ENCODE measurements around the gene COL23A1. TPM values are rescaled to one million over a fixed set of nuclear protein-coding genes. Genes with fewer than 3 reads are reported as not detected.

COL23A1 gene
- total RNA-seq, 1 experiment from 2014 or later = 15.0 TPM

- ChIA-PET POLR2A (no interaction called here), CTCF (interaction anchor here (0.7 to 3.3 kb wide), 3 partner anchors 9 to 182 kb away, joined by 3 to 10 read pairs (median 7); no protein-coding TSS in a partner anchor)
- DNase-seq (ENCODE audit: low spot score) = no peak
- ATAC-seq = no peak
- H3K36me3 Mint-ChIP-seq = no peaks in the 10 kb centered on the region
- H3K9me3 Mint-ChIP-seq = no peaks in the 10 kb centered on the region
- H3K27ac Mint-ChIP-seq = no peak overlapping the region
- no peak overlapping the region for H3K4me3 Mint-ChIP-seq
- H3K4me1 Mint-ChIP-seq = peaks cover 16% of the 10 kb centered on the region
- H3K27me3 Mint-ChIP-seq (ENCODE audit: low read depth) = peaks cover 2% of the 10 kb centered on the region; the same call in 1 of the 2 replicates
- no peak for TF ChIP-seq FOXP4 (CRISPR knock-in tag; IDR thresholded peaks at IDR 0.05)
- TF ChIP-seq USF2 (CRISPR knock-in tag; IDR thresholded peaks at IDR 0.05) = no peak
- TF ChIP-seq GTF2I (CRISPR knock-in tag; conservative IDR thresholded peaks at IDR 0.05) = no peak
- TF ChIP-seq STAT6 (CRISPR knock-in tag; conservative IDR thresholded peaks at IDR 0.05; ENCODE audit: low read depth) = no peak
- no peak for TF ChIP-seq ZNF281 (CRISPR knock-in tag; IDR thresholded peaks at IDR 0.05)
- no peak for TF ChIP-seq NFYB (CRISPR knock-in tag; conservative IDR thresholded peaks at IDR 0.05; ENCODE audit: low read depth)
- TF ChIP-seq NR3C1 (CRISPR knock-in tag; conservative IDR thresholded peaks at IDR 0.05; ENCODE audit: low read depth) = no peak
- TF ChIP-seq ZNF232 (CRISPR knock-in tag; IDR thresholded peaks at IDR 0.05) = no peak
- TF ChIP-seq NR2C2 (CRISPR knock-in tag; IDR thresholded peaks at IDR 0.05) = no peak
- no peak for TF ChIP-seq TEAD1 (CRISPR knock-in tag; IDR thresholded peaks at IDR 0.05)
- no peak for TF ChIP-seq EMX1 (CRISPR knock-in tag; IDR thresholded peaks at IDR 0.05)
These were observed 8.6 kb downstream of the COL23A1 start for GRCh38 chr5:178581621-178582020.

GRCh38 chr5:178580271-178580955 is 9.8 kb downstream of the COL23A1 start:
- CTCF ChIA-PET = interaction anchor here (0.8 to 3.3 kb wide), 2 partner anchors 119 kb away, joined by 3 to 10 read pairs; no protein-coding TSS in a partner anchor
- ATAC-seq (no peak), DNase-seq (ENCODE audit: low spot score) (no peak)
- H3K4me1 Mint-ChIP-seq = peaks cover 22% of the 10 kb centered on the region
- no peak overlapping the region for H3K4me3 Mint-ChIP-seq
- H3K9me3 Mint-ChIP-seq = no peaks in the 10 kb centered on the region
- H3K27ac Mint-ChIP-seq = no peak overlapping the region
- TF ChIP-seq ATF2 (CRISPR knock-in tag; IDR thresholded peaks at IDR 0.05; ENCODE audit: borderline replicate concordance, low read depth) (no peak), GTF2I (CRISPR knock-in tag; conservative IDR thresholded peaks at IDR 0.05) (no peak), SMAD3 (CRISPR knock-in tag; IDR thresholded peaks at IDR 0.05; ENCODE audit: borderline replicate concordance) (no peak), NFYB (CRISPR knock-in tag; conservative IDR thresholded peaks at IDR 0.05; ENCODE audit: low read depth) (no peak), CDX4 (CRISPR knock-in tag; IDR thresholded peaks at IDR 0.05; ENCODE audit: borderline replicate concordance) (no peak), ZNF121 (CRISPR knock-in tag; IDR thresholded peaks at IDR 0.05) (no peak), NR1H2 (CRISPR knock-in tag; IDR thresholded peaks at IDR 0.05) (no peak), EMX1 (CRISPR knock-in tag; IDR thresholded peaks at IDR 0.05) (no peak), GABPB1 (CRISPR knock-in tag; IDR thresholded peaks at IDR 0.05) (no peak), ZNF138 (CRISPR knock-in tag; conservative IDR thresholded peaks at IDR 0.05) (no peak), KAT7 (CRISPR knock-in tag; IDR thresholded peaks at IDR 0.05; ENCODE audit: borderline replicate concordance) (no peak), CBFB (CRISPR knock-in tag; IDR thresholded peaks at IDR 0.05; ENCODE audit: low read depth) (no peak), ATF1 (CRISPR knock-in tag; IDR thresholded peaks at IDR 0.05) (no peak)
- POLR2A ChIA-PET = no interaction called here
- peaks cover 12% of the 10 kb centered on the region for H3K27me3 Mint-ChIP-seq (ENCODE audit: low read depth)
- H3K36me3 Mint-ChIP-seq = no peaks in the 10 kb centered on the region
